RWPE2 (cell line): ENCODE data around the gene MAGEA3.
"Not testable (repeated sequence)": the region's sequence is repeated elsewhere in the genome, so short reads cannot be mapped to it uniquely, and the experiment has no call there.

Source experiments
- ATAC-seq: fragments of 200-7000 bp; cut with Tn5 transposase; 3 replicates; pipeline ENCODE4 v1.9.1; 2021; ENCODE audit warnings: low read depth
- DNase-seq: peaks from one replicate; pipeline ENCODE4 v3.0.0-alpha.2; 2020; ENCODE audit warnings: low spot score
- H3K27ac ChIP-seq: fragments of 450-650 bp; 2 replicates; pipeline ENCODE4 v1.5.1; 2017; ENCODE audit warnings: mild to moderate bottlenecking; ENCODE audit not compliant: poor library complexity, severe bottlenecking
- H3K27me3 ChIP-seq: fragments of 250-450 bp; sonication (Bioruptor Pico); 2 replicates; pipeline ENCODE4 v1.5.1; 2021; ENCODE audit warnings: mild to moderate bottlenecking, moderate library complexity; ENCODE audit not compliant: insufficient read depth, poor library complexity, severe bottlenecking
- H3K36me3 ChIP-seq: fragments of 250-450 bp; sonication (Bioruptor Pico); 2 replicates; pipeline ENCODE4 v1.5.1; 2020; ENCODE audit warnings: low read depth, mild to moderate bottlenecking, moderate library complexity
- H3K4me1 ChIP-seq: fragments of 250-450 bp; sonication (Bioruptor Pico); 2 replicates; pipeline ENCODE4 v1.5.1; 2021; ENCODE audit warnings: mild to moderate bottlenecking, moderate library complexity; ENCODE audit not compliant: insufficient read depth, poor library complexity, severe bottlenecking
- H3K4me3 ChIP-seq: fragments of 250-450 bp; sonication (Bioruptor Pico); 2 replicates; pipeline ENCODE4 v1.5.1; 2021; ENCODE audit warnings: mild to moderate bottlenecking, moderate library complexity; ENCODE audit not compliant: severe bottlenecking
- H3K9me3 ChIP-seq: fragments of 250-450 bp; sonication (Bioruptor Pico); 2 replicates; pipeline ENCODE4 v1.5.1; 2021; ENCODE audit warnings: mild to moderate bottlenecking, moderate library complexity; ENCODE audit not compliant: severe bottlenecking
- CTCF ChIP-seq: fragments of 450-650 bp; IDR thresholded peaks from one replicate; pipeline ENCODE4 v1.5.1; 2017; ENCODE audit warnings: mild to moderate bottlenecking, moderate library complexity; ENCODE audit not compliant: poor library complexity, severe bottlenecking

The MAGEA3 gene

GRCh38 chrX:152658302-152658701, 40.3 kb upstream of the MAGEA3 start:
- no peaks in the 10 kb centered on the region for H3K4me1 ChIP-seq
- H3K9me3 ChIP-seq: no peaks in the 10 kb centered on the region
- DNase-seq (no peak), ATAC-seq (no peak)
- TF ChIP-seq CTCF: no peak
- no peaks in the 10 kb centered on the region for H3K27me3 ChIP-seq
- H3K4me3 ChIP-seq: no peak overlapping the region
- no peak overlapping the region for H3K27ac ChIP-seq
- H3K36me3 ChIP-seq: no peaks in the 10 kb centered on the region

DNA sequence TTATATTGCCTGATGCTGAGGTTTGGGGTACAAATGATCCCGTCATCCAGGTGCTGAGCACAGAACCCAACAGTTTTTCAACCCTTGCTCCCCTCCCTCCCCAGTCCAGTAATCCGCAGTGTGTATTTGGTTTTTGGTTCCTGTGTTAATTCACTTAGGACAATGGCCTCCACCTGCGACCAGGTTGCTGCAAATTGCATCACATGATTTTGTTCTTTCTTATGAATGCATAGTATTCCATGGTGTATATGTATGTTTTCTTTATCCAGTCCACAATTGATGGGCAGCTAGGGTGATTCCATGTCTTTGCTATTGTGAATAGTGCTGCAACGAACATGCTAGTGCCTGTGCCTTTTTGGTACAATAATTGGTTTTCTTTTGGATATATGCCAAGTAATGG, 35.5 kb upstream of the MAGEA3 start:
- no peak for ATAC-seq
- H3K4me1 ChIP-seq: no peaks in the 10 kb centered on the region
- no peak overlapping the region for H3K4me3 ChIP-seq
- H3K9me3 ChIP-seq: no peaks in the 10 kb centered on the region
- no peaks in the 10 kb centered on the region for H3K36me3 ChIP-seq
- no peak for DNase-seq
- TF ChIP-seq CTCF: no peak
- H3K27me3 ChIP-seq: no peaks in the 10 kb centered on the region
- no peak overlapping the region for H3K27ac ChIP-seq

GRCh38 chrX:152674135-152674534, 24.5 kb upstream of the MAGEA3 start:
- Histone ChIP-seq H3K4me3 (no peak overlapping the region), H3K9me3 (no peaks in the 10 kb centered on the region), H3K27me3 (no peaks in the 10 kb centered on the region), H3K36me3 (no peaks in the 10 kb centered on the region), H3K4me1 (no peaks in the 10 kb centered on the region), H3K27ac (no peak overlapping the region)
- no peak for TF ChIP-seq CTCF
- ATAC-seq: no peak
- DNase-seq: no peak

GRCh38 chrX:152674652-152675051, 23.9 kb upstream of the MAGEA3 start:
- not testable (repeated sequence) for ATAC-seq, H3K27ac ChIP-seq, H3K4me3 ChIP-seq, H3K36me3 ChIP-seq, H3K4me1 ChIP-seq, H3K9me3 ChIP-seq, DNase-seq, H3K27me3 ChIP-seq

GRCh38 chrX:152681012-152681411, 17.6 kb upstream of the MAGEA3 start:
- H3K4me1 ChIP-seq, H3K36me3 ChIP-seq, H3K27ac ChIP-seq, H3K4me3 ChIP-seq, H3K9me3 ChIP-seq, ATAC-seq, H3K27me3 ChIP-seq, DNase-seq: not testable (repeated sequence)

GRCh38 chrX:152700390-152700789, 1.8 kb downstream of the MAGEA3 start:
- H3K4me3 ChIP-seq, H3K36me3 ChIP-seq, DNase-seq, H3K9me3 ChIP-seq, H3K27ac ChIP-seq, H3K4me1 ChIP-seq, H3K27me3 ChIP-seq, ATAC-seq: not testable (repeated sequence)

DNA sequence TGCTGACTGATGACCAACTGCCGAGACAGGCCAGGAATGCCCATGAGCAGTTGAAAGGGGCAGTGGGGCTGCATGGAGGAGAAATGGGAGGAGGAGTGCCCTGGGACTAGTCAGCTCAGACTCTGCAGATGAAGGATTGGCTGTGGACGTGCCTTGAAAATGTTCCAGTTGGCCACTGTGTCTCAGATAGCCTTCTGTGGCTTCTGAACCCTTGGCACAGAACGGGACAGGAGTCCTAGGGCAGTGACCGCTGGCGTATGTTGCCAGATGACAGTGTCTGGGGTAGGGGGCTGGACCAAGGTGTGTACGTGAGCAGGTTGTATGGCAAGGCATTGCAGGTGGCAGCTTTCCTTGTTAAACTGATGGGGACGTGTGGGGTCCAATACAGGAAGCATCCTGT, 7.9 kb downstream of the MAGEA3 start:
- not testable (repeated sequence) for H3K4me1 ChIP-seq, H3K4me3 ChIP-seq, H3K36me3 ChIP-seq, H3K9me3 ChIP-seq, ATAC-seq, DNase-seq, H3K27ac ChIP-seq, H3K27me3 ChIP-seq

DNA sequence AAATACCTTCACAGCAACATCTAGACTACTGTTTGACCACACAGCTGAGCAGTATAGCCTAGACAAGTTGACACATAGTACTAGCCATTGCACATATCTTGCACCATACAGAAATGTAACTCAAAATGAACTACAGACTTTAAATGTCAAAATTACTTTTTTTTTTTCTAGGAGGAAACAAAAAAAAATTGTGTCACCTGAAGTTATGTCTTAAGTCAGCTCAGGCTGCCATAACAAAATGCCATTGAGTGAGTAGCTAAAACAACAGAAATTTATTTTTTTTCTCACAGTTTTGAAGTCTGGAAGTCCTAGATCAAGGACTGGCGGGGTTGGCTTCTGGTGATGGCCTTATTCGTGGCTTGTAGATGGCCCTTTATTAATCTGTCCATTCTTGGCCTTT, 10.6 kb downstream of the MAGEA3 start, which contains the start of gene CSAG2:
CSAG2 (minus strand) TSS at position 101 of the 400 bp plus-strand sequence. CDS start 161 bp downstream, outside the sequence.
- not testable (repeated sequence) for ATAC-seq, H3K4me1 ChIP-seq, H3K9me3 ChIP-seq, H3K36me3 ChIP-seq, H3K27ac ChIP-seq, DNase-seq, H3K4me3 ChIP-seq, H3K27me3 ChIP-seq

DNA sequence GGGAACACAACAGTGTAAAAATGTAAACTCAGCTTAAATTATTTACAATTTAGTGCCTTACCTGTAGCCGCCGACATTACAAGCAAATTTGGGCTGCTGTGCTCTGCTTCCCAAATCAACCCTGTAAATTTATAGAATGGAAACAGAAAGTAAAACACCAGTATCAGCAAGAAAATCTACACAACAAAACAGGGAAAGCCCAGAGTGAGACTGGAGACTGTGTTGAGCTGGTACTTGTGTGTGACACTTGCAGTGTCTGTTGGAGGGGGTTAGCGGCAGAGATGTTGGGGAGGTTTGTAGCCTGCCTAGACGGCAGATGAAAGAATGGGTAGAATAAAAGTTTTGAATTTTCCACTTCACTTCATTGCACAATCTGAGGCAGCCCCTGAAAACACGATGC, 14.6 kb downstream of the MAGEA3 start:
- H3K36me3 ChIP-seq, H3K4me1 ChIP-seq, H3K9me3 ChIP-seq, ATAC-seq, H3K27ac ChIP-seq, H3K27me3 ChIP-seq, DNase-seq, H3K4me3 ChIP-seq: not testable (repeated sequence)
